Stimulated activated memory B cell treated with anti-CD40 and anti-IgM and Interleukin-4, amounts not matched to agents 10 μg/mL and 1 μg/mL and 100 μg/mL, for 72 hours (primary cell): ENCODE results near the gene MAPK1.
"Not testable (repeated sequence)": the region's sequence is repeated elsewhere in the genome, so short reads cannot be mapped to it uniquely, and the experiment has no call there.

Experiments used
- ATAC-seq: fragments of 150-1000 bp; cut with Tn5 transposase; 2 replicates; pipeline ENCODE4 v1.10.0; 2021
- H3K27ac Mint-ChIP-seq: one replicate; pipeline ENCODE4 v1.8.0; 2022; ENCODE audit warnings: mild to moderate bottlenecking, mixed read lengths
- H3K27me3 Mint-ChIP-seq: one replicate; pipeline ENCODE4 v1.8.0; 2022; ENCODE audit warnings: mixed read lengths
- H3K36me3 Mint-ChIP-seq: one replicate; pipeline ENCODE4 v1.8.0; 2022; ENCODE audit warnings: mixed read lengths
- H3K4me1 Mint-ChIP-seq: one replicate; pipeline ENCODE4 v1.8.0; 2022; ENCODE audit warnings: mixed read lengths
- H3K4me3 Mint-ChIP-seq: one replicate; pipeline ENCODE4 v1.8.0; 2022; ENCODE audit warnings: mild to moderate bottlenecking, moderate library complexity, mixed read lengths
- H3K9me3 Mint-ChIP-seq: one replicate; pipeline ENCODE4 v1.8.0; 2022; ENCODE audit warnings: mixed read lengths

The MAPK1 gene

GRCh38 chr22:21867528-21868266 lies at the start of gene MAPK1:
Gene MAPK1 (minus strand): TSS chr22:21867645. CDS start chr22:21867440, 205 bp downstream.
- Mint-ChIP-seq H3K36me3 (peaks cover 16% of the 10 kb centered on the region), H3K27ac (peak within 1 kb of the TSS; percentile 97), H3K27me3 (no peaks in the 10 kb centered on the region), H3K4me1 (peaks cover 44% of the 10 kb centered on the region), H3K9me3 (peaks cover 3% of the 10 kb centered on the region), H3K4me3 (peak within 1 kb of the TSS; percentile 90)
- peak; percentile 97 for ATAC-seq

DNA sequence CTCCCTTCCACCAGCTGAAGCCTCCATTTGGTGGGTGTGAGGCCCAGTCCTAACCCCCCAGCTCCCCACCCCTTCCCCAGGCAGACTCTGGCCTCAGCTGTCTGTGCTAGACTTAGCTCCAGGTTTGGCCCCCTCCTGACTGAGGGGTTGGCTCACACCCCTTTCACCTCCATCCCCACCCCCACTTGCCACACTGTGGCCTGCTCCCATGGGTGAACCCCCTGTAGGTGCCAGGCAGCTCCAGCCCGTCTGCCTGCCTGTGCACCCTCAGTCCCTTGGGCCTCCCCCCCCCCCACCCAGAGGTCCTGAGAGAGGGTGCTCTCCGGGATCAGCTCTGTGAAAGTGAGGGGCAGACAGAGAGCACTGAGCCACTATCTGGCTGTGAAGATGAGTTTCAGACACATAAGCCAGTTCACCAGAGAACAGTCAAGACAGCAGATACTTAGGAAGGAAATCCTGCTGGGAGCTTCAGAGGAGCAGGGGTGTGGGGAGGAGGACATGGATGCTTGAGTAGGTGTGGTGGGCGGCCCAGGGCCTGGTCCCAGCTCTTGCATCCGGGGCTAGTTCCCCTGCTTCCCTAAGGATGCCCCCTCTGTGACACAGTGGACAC lies 49.0 kb upstream of the MAPK1 start:
- no peak for ATAC-seq
- no peak overlapping the region for H3K27ac Mint-ChIP-seq
- H3K27me3 Mint-ChIP-seq, result no peaks in the 10 kb centered on the region
- H3K36me3 Mint-ChIP-seq, result no peaks in the 10 kb centered on the region
- no peaks in the 10 kb centered on the region for H3K9me3 Mint-ChIP-seq
- no peaks in the 10 kb centered on the region for H3K4me1 Mint-ChIP-seq
- H3K4me3 Mint-ChIP-seq, result no peak overlapping the region

DNA sequence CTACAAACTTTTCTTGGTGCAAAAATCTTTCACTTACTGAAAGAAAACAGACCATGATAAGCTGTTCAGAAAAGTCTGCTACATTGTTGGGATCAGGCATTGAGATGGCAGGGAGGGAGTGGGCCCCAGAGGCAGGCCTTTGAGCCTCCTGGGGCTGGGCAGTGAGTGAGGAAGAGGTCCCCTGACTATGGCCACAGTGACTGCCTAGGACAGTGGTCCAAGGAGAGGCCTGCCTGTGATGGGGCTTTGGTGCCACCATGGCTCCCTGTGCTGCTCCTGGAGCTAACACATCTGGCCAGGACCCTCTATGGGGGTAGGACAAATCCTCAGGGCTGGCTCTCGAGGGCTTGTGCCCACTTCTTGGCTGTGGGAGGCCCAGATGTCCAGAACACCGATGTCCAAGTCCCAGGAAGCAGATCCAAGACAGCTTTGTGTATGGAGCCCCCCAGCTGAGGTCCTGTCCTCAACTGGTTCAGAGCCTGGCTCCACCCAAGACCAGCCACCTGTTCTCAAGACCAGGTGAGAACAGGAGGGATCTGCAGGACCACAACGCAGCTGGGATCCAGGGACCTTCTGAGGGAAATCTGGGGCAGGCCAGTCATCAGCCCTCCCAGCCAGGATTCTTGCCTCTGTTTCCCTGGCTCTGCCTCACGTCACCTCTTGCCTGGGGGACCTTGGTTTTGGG lies 48.3 kb upstream of the MAPK1 start:
- Mint-ChIP-seq H3K4me3 (no peak overlapping the region), H3K4me1 (no peaks in the 10 kb centered on the region), H3K9me3 (no peaks in the 10 kb centered on the region), H3K27me3 (no peaks in the 10 kb centered on the region), H3K27ac (no peak overlapping the region), H3K36me3 (no peaks in the 10 kb centered on the region)
- no peak for ATAC-seq

- not testable (repeated sequence) for H3K4me3 Mint-ChIP-seq, H3K27ac Mint-ChIP-seq, H3K36me3 Mint-ChIP-seq, H3K4me1 Mint-ChIP-seq, H3K9me3 Mint-ChIP-seq, H3K27me3 Mint-ChIP-seq, ATAC-seq
Measured at GRCh38 chr22:21914033-21914642, 46.7 kb upstream of the MAPK1 start.

GRCh38 chr22:21910367-21910766 lies 42.9 kb upstream of the MAPK1 start:
- not testable (repeated sequence) for H3K27me3 Mint-ChIP-seq, H3K4me1 Mint-ChIP-seq, ATAC-seq, H3K4me3 Mint-ChIP-seq, H3K36me3 Mint-ChIP-seq, H3K9me3 Mint-ChIP-seq, H3K27ac Mint-ChIP-seq

GRCh38 chr22:21909871-21910270 lies 42.4 kb upstream of the MAPK1 start:
- H3K4me3 Mint-ChIP-seq, result no peak overlapping the region
- ATAC-seq, result no peak
- H3K36me3 Mint-ChIP-seq, result peaks cover 8% of the 10 kb centered on the region
- H3K9me3 Mint-ChIP-seq, result no peaks in the 10 kb centered on the region
- H3K27me3 Mint-ChIP-seq, result no peaks in the 10 kb centered on the region
- H3K27ac Mint-ChIP-seq, result no peak overlapping the region
- H3K4me1 Mint-ChIP-seq, result no peaks in the 10 kb centered on the region

DNA sequence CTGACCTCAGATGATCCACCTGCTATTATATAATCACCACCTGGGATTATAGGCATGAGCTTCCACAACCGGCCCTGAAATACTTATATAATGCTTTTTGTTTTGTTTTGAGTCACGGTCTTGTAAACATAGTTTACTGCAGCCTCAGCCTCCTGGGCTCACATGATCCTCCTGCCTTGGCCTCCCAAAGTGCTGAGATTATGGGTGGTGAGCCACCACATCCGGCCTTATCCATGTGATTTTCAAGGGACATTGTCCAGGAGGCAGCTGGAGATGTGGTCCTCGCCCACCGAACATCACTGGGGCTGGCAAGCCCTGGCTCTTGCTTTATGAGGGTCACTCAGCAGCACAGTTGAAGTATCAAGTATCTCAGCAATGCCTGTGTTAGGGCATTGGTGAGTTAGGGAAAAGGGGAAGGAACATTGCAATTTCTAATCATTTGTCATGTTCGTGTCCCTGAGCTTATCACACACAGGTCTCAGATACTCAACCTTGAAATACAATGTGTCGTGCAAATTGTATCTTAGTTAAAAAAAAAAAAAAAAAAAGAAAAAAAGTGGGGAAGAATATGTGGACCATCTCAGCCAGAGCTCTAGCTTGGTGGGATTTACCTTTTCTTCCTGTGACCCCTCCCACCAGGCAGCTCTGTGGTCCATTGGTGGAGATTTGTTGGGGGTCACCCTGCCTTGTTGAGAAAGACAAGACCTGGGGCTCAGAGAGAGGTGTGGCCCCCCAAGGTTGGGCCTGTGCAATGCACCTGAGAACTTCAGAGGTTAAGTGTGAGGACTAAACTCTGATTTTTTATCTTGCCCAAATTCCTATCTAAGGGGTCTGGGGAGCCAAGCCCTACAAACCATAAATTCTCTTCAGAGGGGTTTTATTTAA lies 40.4 kb upstream of the MAPK1 start:
- peaks cover 8% of the 10 kb centered on the region for H3K27me3 Mint-ChIP-seq
- no peaks in the 10 kb centered on the region for H3K9me3 Mint-ChIP-seq
- H3K4me3 Mint-ChIP-seq, result no peak overlapping the region
- peaks cover 15% of the 10 kb centered on the region for H3K36me3 Mint-ChIP-seq
- H3K4me1 Mint-ChIP-seq, result no peaks in the 10 kb centered on the region
- H3K27ac Mint-ChIP-seq, result no peak overlapping the region
- no peak for ATAC-seq

GRCh38 chr22:21905234-21905633 lies 37.8 kb upstream of the MAPK1 start:
- peaks cover 14% of the 10 kb centered on the region for H3K36me3 Mint-ChIP-seq
- H3K4me3 Mint-ChIP-seq, H3K27me3 Mint-ChIP-seq, ATAC-seq, H3K4me1 Mint-ChIP-seq, H3K9me3 Mint-ChIP-seq, H3K27ac Mint-ChIP-seq: not testable (repeated sequence)

- ATAC-seq, result no peak
- no peaks in the 10 kb centered on the region for H3K4me1 Mint-ChIP-seq
- no peaks in the 10 kb centered on the region for H3K9me3 Mint-ChIP-seq
- no peak overlapping the region for H3K4me3 Mint-ChIP-seq
- peaks cover 7% of the 10 kb centered on the region for H3K36me3 Mint-ChIP-seq
- H3K27ac Mint-ChIP-seq, result no peak overlapping the region
- H3K27me3 Mint-ChIP-seq, result peaks cover 8% of the 10 kb centered on the region
Measured at GRCh38 chr22:21904250-21904789, 36.9 kb upstream of the MAPK1 start.

- Mint-ChIP-seq H3K27ac (no peak overlapping the region), H3K27me3 (peaks cover 8% of the 10 kb centered on the region), H3K9me3 (no peaks in the 10 kb centered on the region), H3K4me3 (no peak overlapping the region), H3K4me1 (no peaks in the 10 kb centered on the region), H3K36me3 (peaks cover 7% of the 10 kb centered on the region)
- no peak for ATAC-seq
Measured at GRCh38 chr22:21903283-21903682, 35.8 kb upstream of the MAPK1 start.

DNA sequence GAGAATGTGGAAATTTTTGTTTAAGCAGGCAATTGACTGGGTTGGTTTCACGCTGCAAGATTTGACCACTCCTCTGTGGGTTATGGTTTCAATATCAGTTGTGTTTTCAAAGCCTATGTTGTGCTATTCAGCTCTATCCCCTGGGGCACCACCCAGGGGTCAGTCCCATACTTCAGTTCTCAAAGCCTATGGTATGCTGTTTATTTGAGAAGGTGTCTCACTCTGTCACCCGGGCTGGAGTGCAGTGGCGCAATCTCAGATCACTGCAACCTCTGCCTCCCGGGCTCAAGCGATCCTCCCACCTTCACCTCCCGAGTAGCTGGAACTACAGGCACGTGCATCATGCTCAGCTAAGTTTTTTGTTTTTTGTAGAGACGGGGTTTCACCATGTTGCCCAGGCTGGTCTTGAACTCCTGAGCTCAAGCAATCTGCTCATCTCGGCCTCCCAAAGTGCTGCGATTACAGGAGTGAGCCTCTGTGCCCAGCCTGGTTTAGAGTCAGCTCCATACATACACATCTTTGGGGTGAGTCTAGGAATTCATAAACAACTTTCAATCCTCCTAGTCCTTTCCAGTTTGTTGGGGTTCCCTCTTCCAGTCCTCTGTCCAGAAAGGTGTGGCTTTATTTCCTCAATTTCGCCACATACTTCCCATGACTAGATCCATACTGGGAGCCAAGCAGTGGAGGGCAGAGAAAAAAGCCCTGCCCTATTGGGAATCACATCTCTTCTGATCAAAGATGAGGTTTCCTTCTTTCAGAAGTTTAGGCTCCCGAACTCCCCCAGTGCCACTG lies 35.0 kb upstream of the MAPK1 start:
- Mint-ChIP-seq H3K36me3 (peaks cover 7% of the 10 kb centered on the region), H3K9me3 (no peaks in the 10 kb centered on the region), H3K4me1 (no peaks in the 10 kb centered on the region), H3K4me3 (no peak overlapping the region), H3K27me3 (peaks cover 8% of the 10 kb centered on the region), H3K27ac (no peak overlapping the region)
- ATAC-seq, result peak; percentile 62

- Mint-ChIP-seq H3K27me3 (no peaks in the 10 kb centered on the region), H3K4me3 (no peak overlapping the region), H3K27ac (no peak overlapping the region), H3K36me3 (no peaks in the 10 kb centered on the region), H3K9me3 (no peaks in the 10 kb centered on the region), H3K4me1 (no peaks in the 10 kb centered on the region)
- no peak for ATAC-seq
Measured at GRCh38 chr22:21898354-21898896, 31.0 kb upstream of the MAPK1 start.

- ATAC-seq, result no peak
- no peaks in the 10 kb centered on the region for H3K9me3 Mint-ChIP-seq
- no peaks in the 10 kb centered on the region for H3K27me3 Mint-ChIP-seq
- H3K36me3 Mint-ChIP-seq, result no peaks in the 10 kb centered on the region
- H3K4me3 Mint-ChIP-seq, result no peak overlapping the region
- no peak overlapping the region for H3K27ac Mint-ChIP-seq
- no peaks in the 10 kb centered on the region for H3K4me1 Mint-ChIP-seq
Measured at GRCh38 chr22:21896951-21897513, 29.6 kb upstream of the MAPK1 start.
